A549 treated with Mapracorat at 1 μM for 4 hours (cell line): Measurements from ENCODE around the gene PDSS1. TPM values are rescaled to one million over a fixed set of nuclear protein-coding genes. Genes with fewer than 3 reads are reported as not detected.

Source experiments
- total RNA-seq: library from RNA; stranded (reverse); fragments of 200-300 nt; extraction: Qiagen RNA extraction; gene quantifications from 5 replicates; pipeline ENCODE4 v1.2.3, GENCODE V29; 2022

The PDSS1 gene
- 14.8 to 16.2 TPM (median 15.5 TPM) in 5 replicates for total RNA-seq

GRCh38 chr10:26697163-26697921 lies at the start of gene PDSS1:
Gene PDSS1, plus strand, starts transcription at chr10:26697701. Its CDS starts 11 bp downstream, at chr10:26697712.

Other genes with a start within 250 kb of the PDSS1 start
- 49.3 to 56.7 TPM (median 52.2 TPM) in 5 replicates for gene ABI1, start 163.3 kb downstream of the PDSS1 start, total RNA-seq